ENCODE data around the gene PFKFB2. TPM values are rescaled to one million over a fixed set of nuclear protein-coding genes. Genes with fewer than 3 reads are reported as not detected.

PFKFB2 gene
- total and polyA plus RNA-seq, 4 experiments from 2014 or later, result 0.40 to 1.9 (median 1.1) TPM

DNA sequence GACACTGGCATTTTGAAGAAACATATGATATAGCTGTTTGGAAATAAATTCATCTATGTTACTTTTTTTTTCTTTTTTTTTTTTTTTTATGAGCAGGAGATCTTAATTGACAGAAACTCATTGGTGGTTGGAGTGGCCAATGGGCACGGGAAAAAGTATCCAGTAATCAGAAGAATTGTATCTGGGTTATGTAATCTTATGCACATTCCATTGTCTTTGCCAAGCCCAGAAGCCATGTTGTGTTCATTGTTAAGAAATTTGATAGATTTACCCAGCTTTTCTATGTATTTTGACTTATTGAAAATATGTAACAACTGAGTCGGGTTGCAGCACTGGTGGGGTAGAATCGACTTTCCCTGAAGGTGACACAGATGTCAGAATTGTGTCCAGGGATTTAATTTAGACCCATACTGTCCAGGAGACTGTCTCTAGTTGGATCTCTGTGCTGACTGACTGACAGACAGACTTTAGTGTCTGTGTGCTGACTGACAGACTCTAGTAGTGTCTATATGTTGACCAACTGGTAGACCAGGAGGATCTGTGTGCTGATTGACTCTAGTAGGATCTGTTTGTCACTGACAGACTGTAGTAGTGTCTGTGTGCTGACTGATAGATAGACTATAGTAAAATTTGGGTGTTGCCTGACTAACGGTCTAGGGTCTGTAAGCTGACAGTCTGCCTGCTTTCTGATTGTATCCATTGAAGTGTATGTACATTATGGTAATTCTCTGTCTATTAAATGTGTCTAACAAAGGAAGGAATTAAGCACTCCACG is 23.3 kb downstream of the PFKFB2 start:
- Histone ChIP-seq H3K4me1 (ENCODE audit: insufficient read depth, low read length) (peaks cover 1% of the 10 kb centered on the region), H3K4me3 (ENCODE audit: low read length in 2 of 2) (no peak overlapping the region), H3K27me3 (ENCODE audit: insufficient read depth, low read length) (no peaks in the 10 kb centered on the region), H3K27ac (ENCODE audit: low read depth, low read length) (no peak overlapping the region), H3K9me3 (ENCODE audit: control insufficient read depth in 1 of 2, low read length in 2 of 2) (no peaks in the 10 kb centered on the region), H3K36me3 (ENCODE audit: insufficient read depth, low read length) (no peaks in the 10 kb centered on the region)
- ChIA-PET CTCF (ENCODE audit: partially characterized antibody) (interaction anchor here (0.7 to 5.1 kb wide), 10 partner anchors 8 to 331 kb away, joined by 3 to 29 read pairs (median 4); partner anchors contain the start of gene PFKFB2), POLR2A (ENCODE audit: partially characterized antibody) (interaction anchor here (0.6 kb wide), 1 partner anchor 1973 kb away, joined by 3 read pairs; no protein-coding TSS in a partner anchor)
- Mint-ChIP-seq H3K36me3 (no peaks in the 10 kb centered on the region), H3K9me3 (no peaks in the 10 kb centered on the region), H3K4me1 (peaks cover 1 to 6% (median 2%) of the 10 kb centered on the region in 4 donors), H3K27ac (no peak overlapping the region), H3K27me3 (peaks cover 4 to 9% of the 10 kb centered on the region in 2 donors), H3K4me3 (no peak overlapping the region)
- intact Hi-C loops (cut with micrococcal nuclease), result loop anchor here (5.0 to 10.0 kb wide), 4 partner anchors 69 to 442 kb away; partner anchors contain the start of gene DYRK3
- DNase-seq, result no peak

DNA sequence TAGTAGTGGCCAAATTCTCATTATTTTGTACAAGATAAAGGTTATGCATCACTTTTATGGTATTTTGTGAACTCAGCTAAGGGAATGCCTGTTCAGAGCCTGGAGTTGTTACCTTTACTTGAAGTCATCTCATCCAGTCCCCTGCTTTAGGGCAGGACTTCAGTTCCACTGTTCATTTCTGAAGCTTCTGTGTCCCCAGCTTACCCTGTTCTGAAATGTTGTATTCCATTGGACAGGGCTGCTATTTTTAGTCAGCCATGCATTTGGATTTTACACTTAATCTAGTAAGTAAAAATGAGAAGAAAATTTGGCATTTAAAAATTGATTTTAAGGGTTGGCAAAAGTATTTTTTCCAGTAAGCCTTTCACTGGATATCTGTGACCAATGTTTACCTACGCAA is 23.9 kb downstream of the PFKFB2 start:
- H3K9me3 ChIP-seq (ENCODE audit: control insufficient read depth in 1 of 2, low read length in 2 of 2), result no peaks in the 10 kb centered on the region
- Mint-ChIP-seq H3K27ac (no peak overlapping the region), H3K9me3 (no peaks in the 10 kb centered on the region), H3K4me3 (no peak overlapping the region), H3K36me3 (no peaks in the 10 kb centered on the region), H3K27me3 (peaks cover 4 to 9% of the 10 kb centered on the region in 2 donors), H3K4me1 (peaks cover 0 to 2% (median under 1%) of the 10 kb centered on the region in 4 donors)
- intact Hi-C loops (cut with micrococcal nuclease), result loop anchor here (1.0 to 10.0 kb wide), 6 partner anchors 27 to 442 kb away; partner anchors contain the start of gene DYRK3
- CTCF ChIA-PET (ENCODE audit: partially characterized antibody), result interaction anchor here (0.7 to 5.1 kb wide), 3 partner anchors 22 to 328 kb away, joined by 3 to 29 read pairs (median 3); no protein-coding TSS in a partner anchor
- no peaks in the 10 kb centered on the region for H3K4me1 ChIP-seq (ENCODE audit: insufficient read depth, low read length)
- DNase-seq, result no peak
- no peak overlapping the region for H3K27ac ChIP-seq (ENCODE audit: low read depth, low read length)
- no peak overlapping the region for H3K4me3 ChIP-seq (ENCODE audit: low read length in 2 of 2)
- no peaks in the 10 kb centered on the region for H3K27me3 ChIP-seq (ENCODE audit: insufficient read depth, low read length)
- H3K36me3 ChIP-seq (ENCODE audit: insufficient read depth, low read length), result no peaks in the 10 kb centered on the region
- POLR2A ChIA-PET (ENCODE audit: partially characterized antibody), result no interaction called here

DNA sequence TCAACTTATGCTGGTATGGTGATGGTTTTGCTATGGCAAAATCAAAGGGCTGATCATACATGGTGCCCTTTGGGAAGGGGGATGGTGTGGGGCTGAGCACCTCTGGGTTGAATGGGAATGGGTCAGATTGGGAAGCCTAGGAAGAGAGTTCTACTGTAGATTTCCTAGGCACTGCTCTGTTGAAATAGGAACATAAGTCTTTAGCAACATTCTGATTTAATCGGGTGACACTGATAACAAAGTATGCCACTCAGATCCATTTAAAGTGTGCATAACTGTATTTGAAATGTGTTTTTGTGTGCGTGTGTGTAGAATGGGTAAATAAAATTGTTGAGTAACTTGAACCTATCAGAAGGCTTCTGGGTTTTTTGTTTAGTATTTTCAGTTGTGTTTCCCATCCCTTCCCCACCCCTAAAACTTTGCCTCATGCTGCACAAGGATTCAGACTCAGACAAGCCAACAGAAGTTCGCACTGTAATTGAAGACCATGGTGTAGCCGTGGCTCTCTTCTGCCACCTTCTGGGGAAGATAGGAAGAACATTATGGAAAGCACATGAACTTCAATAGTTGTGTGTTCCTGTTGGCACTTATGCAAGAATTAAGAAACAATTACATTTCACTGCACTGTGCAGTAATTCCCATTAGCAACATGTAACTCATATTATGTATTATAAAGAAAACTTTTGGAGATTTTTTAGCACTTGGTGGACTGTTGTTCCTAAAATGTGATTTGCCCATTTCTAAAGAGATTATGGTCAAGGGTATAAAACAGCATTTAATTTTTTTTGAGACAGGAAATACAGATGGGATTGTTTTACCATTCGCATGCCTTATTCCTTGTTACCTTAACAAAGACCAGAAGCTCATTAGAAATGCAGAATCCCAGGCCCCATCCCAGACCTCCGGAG is 24.6 kb downstream of the PFKFB2 start:
- intact Hi-C loops (cut with micrococcal nuclease), result loop anchor here (1.0 to 10.0 kb wide), 6 partner anchors 27 to 443 kb away; partner anchors contain the start of gene DYRK3
- Mint-ChIP-seq H3K27me3 (peaks cover 7 to 11% of the 10 kb centered on the region in 2 donors), H3K9me3 (no peaks in the 10 kb centered on the region)

DNA sequence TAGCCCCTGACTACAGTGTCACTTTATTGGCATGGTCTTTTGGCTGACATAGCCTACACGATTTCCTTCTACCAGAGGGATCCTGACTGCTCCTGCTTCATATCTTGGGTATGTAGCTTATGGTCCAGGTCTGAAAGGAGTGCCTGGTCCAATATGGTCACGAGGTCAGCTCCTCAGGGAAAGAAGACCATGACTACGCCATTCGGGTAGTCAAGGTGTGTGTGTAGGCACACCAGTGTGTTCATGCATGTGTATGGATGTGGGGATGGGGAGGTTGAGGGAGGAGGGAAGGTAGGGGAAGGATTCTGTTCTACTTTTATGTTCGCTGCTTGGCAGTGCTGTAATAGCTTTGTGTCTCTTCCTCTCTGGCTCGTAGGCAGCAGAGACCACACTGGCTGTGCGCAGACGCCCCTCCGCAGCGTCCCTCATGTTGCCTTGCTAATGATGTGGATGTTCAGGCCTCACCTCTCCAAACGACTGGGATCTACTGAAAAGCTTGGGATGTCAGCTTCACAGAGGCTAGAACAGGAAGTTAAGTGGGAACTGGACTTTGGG is 25.6 kb downstream of the PFKFB2 start:
- no peak overlapping the region for H3K4me3 ChIP-seq (ENCODE audit: low read length in 2 of 2)
- H3K36me3 Mint-ChIP-seq, result no peaks in the 10 kb centered on the region
- peak overlapping the region in 1 of 7 donors; percentile 32 for H3K27ac Mint-ChIP-seq
- no peaks in the 10 kb centered on the region for H3K27me3 ChIP-seq (ENCODE audit: insufficient read depth, low read length)
- no peak overlapping the region for H3K27ac ChIP-seq (ENCODE audit: low read depth, low read length)
- no peaks in the 10 kb centered on the region for H3K36me3 ChIP-seq (ENCODE audit: insufficient read depth, low read length)
- no peaks in the 10 kb centered on the region for H3K9me3 ChIP-seq (ENCODE audit: control insufficient read depth in 1 of 2, low read length in 2 of 2)
- H3K4me1 ChIP-seq (ENCODE audit: insufficient read depth, low read length), result no peaks in the 10 kb centered on the region
- peaks cover 0 to 2% (median under 1%) of the 10 kb centered on the region in 4 donors for H3K4me1 Mint-ChIP-seq
- DNase-seq, result no peak
- peaks cover 9 to 13% of the 10 kb centered on the region in 2 donors for H3K27me3 Mint-ChIP-seq
- ChIA-PET CTCF (ENCODE audit: partially characterized antibody) (interaction anchor here (1.0 to 8.4 kb wide), 8 partner anchors 26 to 420 kb away, joined by 3 to 142 read pairs (median 5); partner anchors contain the start of gene PFKFB2), POLR2A (ENCODE audit: partially characterized antibody) (interaction anchor here (0.7 to 1.1 kb wide), 2 partner anchors 25 to 29 kb away, joined by 3 read pairs; partner anchors contain the start of gene PFKFB2)
- intact Hi-C loops (cut with micrococcal nuclease), result loop anchor here (5.0 to 10.0 kb wide), 4 partner anchors 71 to 444 kb away; partner anchors contain the start of gene DYRK3
- H3K4me3 Mint-ChIP-seq, result no peak overlapping the region
- H3K9me3 Mint-ChIP-seq, result no peaks in the 10 kb centered on the region

More for the DNA sequence above, 24.6 kb downstream of the PFKFB2 start:
- Histone ChIP-seq H3K36me3 (ENCODE audit: insufficient read depth, low read length) (no peaks in the 10 kb centered on the region), H3K27ac (ENCODE audit: low read depth, low read length) (no peak overlapping the region), H3K27me3 (ENCODE audit: insufficient read depth, low read length) (no peaks in the 10 kb centered on the region), H3K4me3 (ENCODE audit: low read length in 2 of 2) (no peak overlapping the region), H3K4me1 (ENCODE audit: insufficient read depth, low read length) (no peaks in the 10 kb centered on the region), H3K9me3 (ENCODE audit: control insufficient read depth in 1 of 2, low read length in 2 of 2) (no peaks in the 10 kb centered on the region)
- ChIA-PET POLR2A (ENCODE audit: partially characterized antibody) (interaction anchor here (1.1 kb wide), 1 partner anchor 25 kb away, joined by 3 read pairs; the partner anchor contains the start of gene PFKFB2), CTCF (ENCODE audit: partially characterized antibody) (interaction anchor here (1.0 to 8.4 kb wide), 7 partner anchors 25 to 421 kb away, joined by 3 to 142 read pairs (median 5); partner anchors contain the start of gene PFKFB2)
- peak; percentile 69 to 75 (median 72) for DNase-seq
- Mint-ChIP-seq H3K4me1 (peaks cover 0 to 2% (median under 1%) of the 10 kb centered on the region in 4 donors), H3K27ac (no peak overlapping the region), H3K4me3 (no peak overlapping the region), H3K36me3 (no peaks in the 10 kb centered on the region)

DNA sequence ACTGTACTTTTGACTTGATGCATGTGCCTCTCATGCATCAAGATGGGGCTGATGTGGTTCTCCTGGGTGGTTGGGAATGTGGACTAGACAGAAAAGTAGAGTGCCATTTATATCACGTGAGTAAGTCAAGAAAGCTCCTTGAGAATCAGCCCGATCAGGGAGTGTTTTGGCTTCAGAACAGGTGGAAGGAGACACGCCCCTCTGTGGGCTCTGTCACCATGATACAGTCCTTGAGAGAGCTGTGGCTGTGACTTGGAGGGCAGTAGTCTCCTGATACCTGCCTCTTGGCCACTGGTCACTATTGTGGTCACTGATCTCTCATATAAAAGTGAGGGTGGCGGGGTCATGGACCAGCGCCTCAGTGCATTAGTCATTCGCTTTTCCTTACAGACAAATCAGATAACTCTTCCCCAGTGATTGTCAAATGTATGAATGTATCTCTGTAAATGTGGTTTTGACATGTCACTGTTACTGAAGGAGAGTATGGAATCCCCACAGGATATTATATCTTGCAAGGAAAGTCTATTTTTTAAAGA is 26.7 kb downstream of the PFKFB2 start:
- no peak for DNase-seq
- Mint-ChIP-seq H3K27me3 (peaks cover 13 to 14% of the 10 kb centered on the region in 2 donors), H3K4me3 (no peak overlapping the region), H3K27ac (no peak overlapping the region), H3K36me3 (no peaks in the 10 kb centered on the region), H3K4me1 (peaks cover 2 to 4% (median 3%) of the 10 kb centered on the region in 4 donors), H3K9me3 (no peaks in the 10 kb centered on the region)
- Histone ChIP-seq H3K9me3 (ENCODE audit: control insufficient read depth in 1 of 2, low read length in 2 of 2) (no peaks in the 10 kb centered on the region), H3K4me3 (ENCODE audit: low read length in 2 of 2) (no peak overlapping the region), H3K4me1 (ENCODE audit: insufficient read depth, low read length) (no peaks in the 10 kb centered on the region), H3K27me3 (ENCODE audit: insufficient read depth, low read length) (no peaks in the 10 kb centered on the region), H3K27ac (ENCODE audit: low read depth, low read length) (no peak overlapping the region), H3K36me3 (ENCODE audit: insufficient read depth, low read length) (no peaks in the 10 kb centered on the region)
- ChIA-PET CTCF (ENCODE audit: partially characterized antibody) (interaction anchor here (0.7 to 8.4 kb wide), 12 partner anchors 9 to 450 kb away, joined by 3 to 142 read pairs (median 6); partner anchors contain the start of genes C4BPB and PFKFB2), POLR2A (ENCODE audit: partially characterized antibody) (interaction anchor here (1.0 kb wide), 1 partner anchor 39 kb away, joined by 3 read pairs; no protein-coding TSS in a partner anchor)
- intact Hi-C loops (cut with micrococcal nuclease), result loop anchor here (5.0 to 10.0 kb wide), 4 partner anchors 72 to 445 kb away; partner anchors contain the start of gene DYRK3

DNA sequence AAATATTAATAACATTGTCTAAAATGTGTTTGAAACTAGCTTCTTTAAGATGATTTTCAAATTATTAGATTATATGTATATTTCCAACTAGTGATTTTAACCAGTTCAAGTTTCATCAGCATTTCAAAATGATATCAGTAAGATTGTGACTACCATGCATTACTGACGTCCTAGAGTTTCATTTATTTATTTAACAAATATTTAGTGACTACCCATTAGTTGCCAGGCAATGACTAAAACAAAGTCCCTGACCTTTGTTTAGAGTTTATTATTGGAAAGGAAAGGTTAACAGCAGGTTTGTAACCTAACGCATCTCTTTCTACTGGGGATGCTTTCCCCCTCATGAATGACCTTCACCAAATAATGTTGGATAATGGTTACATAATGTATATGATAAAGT is 28.0 kb downstream of the PFKFB2 start:
- Histone ChIP-seq H3K36me3 (ENCODE audit: insufficient read depth, low read length) (no peaks in the 10 kb centered on the region), H3K27me3 (ENCODE audit: insufficient read depth, low read length) (no peaks in the 10 kb centered on the region), H3K4me1 (ENCODE audit: insufficient read depth, low read length) (no peaks in the 10 kb centered on the region), H3K9me3 (ENCODE audit: control insufficient read depth in 1 of 2, low read length in 2 of 2) (no peaks in the 10 kb centered on the region), H3K27ac (ENCODE audit: low read depth, low read length) (no peak overlapping the region), H3K4me3 (ENCODE audit: low read length in 2 of 2) (no peak overlapping the region)
- H3K4me1 Mint-ChIP-seq, result peaks cover 3 to 11% (median 7%) of the 10 kb centered on the region in 4 donors
- H3K4me3 Mint-ChIP-seq, result no peak overlapping the region
- ChIA-PET POLR2A (ENCODE audit: partially characterized antibody) (interaction anchor here (1.0 kb wide), 1 partner anchor 40 kb away, joined by 3 read pairs; no protein-coding TSS in a partner anchor), CTCF (ENCODE audit: partially characterized antibody) (interaction anchor here (0.7 to 8.4 kb wide), 9 partner anchors 8 to 420 kb away, joined by 3 to 142 read pairs (median 4); partner anchors contain the start of gene PFKFB2)
- H3K9me3 Mint-ChIP-seq, result no peaks in the 10 kb centered on the region
- H3K36me3 Mint-ChIP-seq, result no peaks in the 10 kb centered on the region
- DNase-seq, result no peak
- H3K27me3 Mint-ChIP-seq, result peaks cover 13 to 19% of the 10 kb centered on the region in 2 donors
- no peak overlapping the region for H3K27ac Mint-ChIP-seq
- intact Hi-C loops (cut with micrococcal nuclease), result no loop called here
